Activated naive CD4-positive, alpha-beta T cell treated with anti-CD3 and anti-CD28 coated beads, Interleukin-2, amount 50 U/mL, for 72 hours (primary cell): ENCODE results near the gene TFDP2. TPM values are rescaled to one million over a fixed set of nuclear protein-coding genes. Genes with fewer than 3 reads are reported as not detected.
"Not testable (repeated sequence)": the region's sequence is repeated elsewhere in the genome, so short reads cannot be mapped to it uniquely, and the experiment has no call there.

Experiments used
- ATAC-seq, 2 donors: fragments of 150-1000 bp; cut with Tn5 transposase; 2 replicates each; pipeline ENCODE4 v1.10.0; 2021; ENCODE audit warnings: mild to moderate bottlenecking in 2 of 2, moderate library complexity in 2 of 2
- DNase-seq, 2 donors: peaks; one replicate each; pipeline ENCODE4 v3.0.0; 2021 to 2022; ENCODE audit warnings: low spot score in 2 of 2
- H3K27ac Mint-ChIP-seq, 2 donors: one replicate each; pipeline ENCODE4 v1.8.0; 2022; ENCODE audit warnings: mild to moderate bottlenecking in 2 of 2, mixed read lengths in 2 of 2
- H3K36me3 Mint-ChIP-seq, 2 donors: one replicate each; pipeline ENCODE4 v1.8.0; 2022; ENCODE audit warnings: mixed read lengths in 2 of 2
- H3K9me3 Mint-ChIP-seq, 2 donors: one replicate each; pipeline ENCODE4 v1.8.0; 2022; ENCODE audit warnings: mixed read lengths in 2 of 2
- total RNA-seq, 2 donors: library from RNA; stranded (reverse); gene quantifications; one replicate each; pipeline ENCODE4 v1.2.3, GENCODE V29; 2022

Gene TFDP2
- total RNA-seq, 2 donors from 2014 or later, result 22.7 to 28.5 TPM

DNA sequence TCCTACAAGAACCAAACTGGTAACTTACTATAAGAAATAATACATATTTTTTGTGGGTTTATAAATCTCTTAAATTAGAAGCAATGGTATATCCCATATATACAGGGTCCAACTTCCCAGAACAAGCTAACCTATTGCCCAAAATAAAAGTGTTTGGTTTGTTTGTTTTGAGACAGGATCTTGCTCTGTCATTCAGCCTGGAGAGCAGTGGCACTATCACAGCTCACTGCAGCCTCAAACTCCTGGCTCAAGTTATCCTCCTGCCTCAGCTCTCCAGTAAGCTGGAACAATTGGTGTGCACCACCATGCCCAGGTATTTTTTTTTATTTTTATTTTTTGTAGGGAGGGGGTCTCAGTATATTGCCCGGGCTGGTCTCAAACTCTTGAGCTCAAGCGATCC, 135.4 kb downstream of the TFDP2 start:
- Mint-ChIP-seq H3K9me3 (no peaks in the 10 kb centered on the region), H3K36me3 (no peaks in the 10 kb centered on the region), H3K27ac (no peak overlapping the region)
- DNase-seq (no peak), ATAC-seq (no peak)

DNA sequence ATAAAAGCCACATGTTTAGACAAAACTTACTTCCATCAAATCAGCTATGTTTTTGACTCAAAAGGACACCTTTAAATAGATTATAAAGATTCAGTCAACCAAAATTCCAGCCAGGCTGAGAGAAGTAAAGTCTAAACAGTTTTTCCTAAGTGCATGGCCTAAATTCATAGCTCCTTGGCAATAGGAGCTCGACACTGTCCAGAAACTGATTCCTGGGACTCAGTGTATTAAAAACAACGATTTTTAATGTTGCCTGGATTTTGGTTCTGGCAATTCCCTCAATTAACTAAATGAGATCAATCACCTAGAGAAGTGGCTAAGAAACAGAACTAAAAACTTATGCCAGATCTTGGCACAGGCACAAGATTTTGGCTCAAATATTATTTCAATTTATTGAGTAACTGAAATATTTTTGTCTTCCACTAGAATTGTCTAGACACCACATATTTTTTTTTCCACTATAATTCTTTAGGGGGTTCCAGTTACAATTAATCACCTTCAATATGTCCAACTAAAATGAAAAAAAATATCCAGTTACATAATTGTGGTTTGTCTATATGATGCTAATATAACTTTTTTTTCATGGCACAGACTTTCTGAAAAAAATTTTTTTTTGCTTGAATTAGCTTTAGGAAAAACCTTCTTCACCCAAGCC, 135.9 kb downstream of the TFDP2 start:
- ATAC-seq (no peak), DNase-seq (no peak)
- Mint-ChIP-seq H3K27ac (no peak overlapping the region), H3K36me3 (no peaks in the 10 kb centered on the region), H3K9me3 (no peaks in the 10 kb centered on the region)

DNA sequence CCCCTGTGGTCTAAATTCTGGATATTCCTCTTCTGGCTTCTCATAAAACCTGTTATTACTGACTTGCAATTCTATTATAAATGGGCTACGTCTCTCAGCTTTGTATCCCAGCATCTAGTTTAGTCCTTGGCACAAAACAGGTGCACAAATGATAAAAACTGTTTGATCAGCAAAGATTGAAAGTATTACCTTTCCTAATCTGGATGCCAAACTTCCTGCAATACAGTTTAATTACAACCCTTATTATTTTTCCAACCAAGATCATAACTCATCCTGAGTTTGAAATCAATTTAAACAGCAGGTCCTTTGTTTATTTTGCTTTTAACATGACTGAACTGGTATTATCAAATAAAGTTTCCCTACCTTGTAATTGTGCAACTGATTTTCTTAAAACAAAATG, 140.3 kb downstream of the TFDP2 start:
- ATAC-seq (no peak), DNase-seq (no peak)
- no peak overlapping the region for H3K27ac Mint-ChIP-seq
- no peaks in the 10 kb centered on the region for H3K36me3 Mint-ChIP-seq
- no peaks in the 10 kb centered on the region for H3K9me3 Mint-ChIP-seq

DNA sequence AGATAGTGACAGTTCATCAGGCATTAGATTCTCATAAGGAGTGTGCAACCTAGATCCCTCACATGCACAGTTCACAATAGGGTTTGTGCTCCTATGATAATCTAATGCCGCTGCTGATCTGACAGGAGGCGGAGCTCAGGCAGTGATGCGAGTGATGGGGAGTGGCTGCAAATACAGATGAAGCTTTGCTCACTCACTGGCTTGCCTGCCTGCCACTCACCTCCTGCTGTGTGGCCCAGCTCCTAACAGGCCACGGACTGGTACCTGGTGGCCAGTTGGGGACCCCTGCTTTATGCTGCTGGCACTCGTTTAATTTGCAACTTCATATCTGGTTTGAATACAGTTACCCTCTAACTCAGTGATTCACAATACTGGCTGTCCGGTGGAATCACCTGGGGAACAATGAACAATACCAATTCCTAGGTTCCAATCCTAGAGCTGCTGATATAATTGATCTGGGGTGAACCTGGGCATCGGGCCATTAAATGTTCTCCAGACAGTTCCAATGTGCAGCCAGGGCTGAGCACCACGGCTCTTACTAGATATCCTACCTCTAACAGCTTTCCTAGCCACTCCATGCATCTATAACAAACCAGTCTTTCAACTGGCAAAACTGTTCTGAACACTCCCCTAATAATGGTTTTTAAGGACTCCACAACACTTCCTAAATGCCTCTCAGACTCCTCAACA, 141.5 kb downstream of the TFDP2 start:
- no peak overlapping the region for H3K27ac Mint-ChIP-seq
- no peaks in the 10 kb centered on the region for H3K36me3 Mint-ChIP-seq

DNA sequence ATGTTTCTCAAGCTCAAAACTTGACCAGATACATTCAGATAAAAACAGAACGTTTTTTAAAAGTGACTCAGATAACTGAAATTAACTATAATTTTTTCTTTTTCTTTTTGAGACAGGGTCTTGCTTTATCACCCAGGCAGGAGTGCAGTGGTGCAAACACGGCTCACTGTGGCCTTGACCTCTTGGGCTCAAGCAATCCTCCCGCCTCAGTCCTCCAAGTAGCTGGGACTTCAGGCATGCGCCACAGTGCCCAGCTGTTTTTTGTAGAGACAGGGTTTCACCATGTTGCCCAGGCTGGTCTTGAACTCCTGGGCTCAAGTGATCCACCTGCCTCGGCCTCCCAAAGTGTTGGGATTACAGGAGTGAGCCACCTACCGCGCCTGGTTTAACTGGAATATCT, 144.4 kb downstream of the TFDP2 start:
- DNase-seq, H3K36me3 Mint-ChIP-seq, H3K27ac Mint-ChIP-seq, ATAC-seq, H3K9me3 Mint-ChIP-seq: not testable (repeated sequence)

More for the DNA sequence above, 141.5 kb downstream of the TFDP2 start:
- DNase-seq, result no peak
- ATAC-seq, result no peak
- no peaks in the 10 kb centered on the region for H3K9me3 Mint-ChIP-seq

DNA sequence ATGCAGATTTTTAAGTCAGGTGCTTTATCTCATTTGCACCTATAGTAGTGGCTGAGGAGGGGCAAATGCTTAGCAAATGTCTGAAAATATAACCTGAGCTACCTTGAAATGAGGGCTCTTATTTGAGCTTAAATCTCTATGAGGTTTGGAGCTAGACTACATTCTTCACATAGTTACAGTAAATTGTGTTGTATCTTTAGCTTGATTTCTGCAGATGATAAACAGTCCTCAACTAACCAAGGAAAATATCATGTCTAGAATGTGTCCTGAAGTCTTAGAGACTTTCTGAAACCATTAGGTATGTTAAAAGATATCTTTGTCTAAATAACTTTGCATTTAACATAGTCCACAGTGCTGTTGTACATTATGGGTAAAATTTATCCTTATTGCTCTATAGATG, 145.3 kb downstream of the TFDP2 start:
- ATAC-seq (no peak), DNase-seq (no peak)
- Mint-ChIP-seq H3K36me3 (no peaks in the 10 kb centered on the region), H3K9me3 (no peaks in the 10 kb centered on the region), H3K27ac (no peak overlapping the region)

DNA sequence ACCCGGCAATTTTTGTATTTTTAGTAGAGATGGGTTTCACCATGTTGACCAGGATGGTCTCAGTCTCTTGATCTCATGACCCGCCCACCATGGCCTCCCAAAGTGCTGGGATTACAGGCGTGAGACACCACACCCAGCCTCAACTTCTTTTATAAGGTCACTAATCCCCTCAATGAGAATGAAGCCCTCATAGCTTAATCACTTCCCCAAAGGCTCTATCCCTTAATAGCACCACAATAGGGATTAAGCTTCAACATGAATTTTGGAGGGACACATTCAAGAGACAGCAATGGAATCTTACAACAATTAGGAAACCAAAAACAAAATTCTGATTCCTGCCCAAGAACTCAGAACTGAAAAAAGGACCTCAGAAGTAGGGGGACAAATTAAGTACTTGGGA, 146.1 kb downstream of the TFDP2 start:
- no peak overlapping the region for H3K27ac Mint-ChIP-seq
- no peaks in the 10 kb centered on the region for H3K9me3 Mint-ChIP-seq
- no peaks in the 10 kb centered on the region for H3K36me3 Mint-ChIP-seq
- ATAC-seq (no peak), DNase-seq (no peak)

DNA sequence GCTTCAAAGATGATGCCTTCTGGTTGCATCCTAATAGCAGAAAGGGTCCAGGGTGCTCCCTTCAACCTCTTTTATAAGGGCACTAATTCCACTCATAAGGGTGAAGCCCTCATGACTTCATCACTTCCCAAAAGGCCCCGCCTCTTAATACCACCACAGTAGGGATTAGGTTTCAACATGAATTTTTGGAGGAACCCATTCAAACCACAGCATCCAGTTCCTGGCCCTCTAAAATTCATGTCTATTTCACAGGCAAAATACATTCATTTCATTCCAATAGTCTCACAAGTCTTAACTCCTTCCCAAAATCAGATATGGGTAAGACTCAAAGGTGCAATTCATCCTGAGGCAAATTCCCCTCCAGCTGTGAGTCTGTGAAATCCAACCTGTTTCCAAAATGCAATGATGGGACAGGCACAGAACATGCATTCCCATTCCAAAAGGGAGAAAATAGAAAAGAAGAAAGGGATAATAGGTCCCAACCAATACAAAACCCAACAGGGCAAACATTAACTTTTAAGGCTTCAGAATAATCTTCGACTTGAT, 148.9 kb downstream of the TFDP2 start:
- Mint-ChIP-seq H3K9me3 (no peaks in the 10 kb centered on the region), H3K27ac (peak overlapping the region in 1 of 2 donors; percentile 9), H3K36me3 (no peaks in the 10 kb centered on the region)
- DNase-seq (no peak), ATAC-seq (no peak)

DNA sequence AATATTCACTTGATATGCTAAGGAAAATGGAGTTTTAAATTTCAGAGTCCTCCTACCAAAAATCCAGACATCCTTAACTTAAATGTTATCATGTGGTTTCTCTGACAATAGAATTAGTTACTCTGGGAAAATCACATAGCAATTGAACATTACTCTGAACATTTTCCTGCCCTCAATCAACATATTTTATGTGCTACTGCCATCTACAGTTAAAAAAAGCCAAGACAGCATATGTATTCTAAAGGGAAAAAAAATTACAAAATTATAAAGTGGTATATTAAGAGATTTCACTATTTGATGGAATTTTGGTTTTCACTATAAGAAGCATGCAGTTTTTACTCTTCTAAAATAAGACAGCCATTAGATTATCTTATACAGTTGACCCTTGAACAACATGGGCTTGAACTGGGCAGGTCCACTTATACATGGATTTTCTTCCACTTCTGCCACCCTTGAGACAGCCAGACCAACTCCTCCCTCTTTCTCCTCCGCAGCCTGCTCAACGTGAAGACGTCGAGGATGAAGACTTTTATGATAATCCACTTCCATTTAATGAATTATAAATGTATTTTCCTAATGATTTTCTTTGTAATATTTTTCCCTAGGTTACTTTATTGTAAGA, 150.6 kb downstream of the TFDP2 start:
- no peak for ATAC-seq
- DNase-seq, result no peak
- H3K36me3 Mint-ChIP-seq, result no peaks in the 10 kb centered on the region
- H3K27ac Mint-ChIP-seq, result no peak overlapping the region
- no peaks in the 10 kb centered on the region for H3K9me3 Mint-ChIP-seq

DNA sequence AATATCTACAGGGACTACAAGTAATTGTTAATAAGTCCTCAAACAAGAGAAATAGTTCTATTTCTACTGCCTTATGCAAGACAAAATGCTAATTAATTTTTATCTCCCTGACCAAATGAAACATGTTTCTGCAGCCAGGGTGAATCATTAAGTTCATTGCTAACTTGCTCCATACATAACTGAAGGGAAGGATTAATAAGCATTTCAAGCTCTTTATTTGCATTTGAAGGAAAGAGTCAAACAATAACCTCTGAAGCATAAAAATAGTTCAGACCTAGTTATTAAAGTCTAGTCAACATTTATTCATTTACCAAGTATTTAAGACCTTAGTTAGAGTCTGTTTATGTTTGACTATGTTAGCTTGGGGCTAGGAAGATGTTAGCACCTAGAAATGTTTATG, 152.9 kb downstream of the TFDP2 start:
- DNase-seq (no peak), ATAC-seq (no peak)
- Mint-ChIP-seq H3K9me3 (no peaks in the 10 kb centered on the region), H3K27ac (no peak overlapping the region), H3K36me3 (no peaks in the 10 kb centered on the region)

DNA sequence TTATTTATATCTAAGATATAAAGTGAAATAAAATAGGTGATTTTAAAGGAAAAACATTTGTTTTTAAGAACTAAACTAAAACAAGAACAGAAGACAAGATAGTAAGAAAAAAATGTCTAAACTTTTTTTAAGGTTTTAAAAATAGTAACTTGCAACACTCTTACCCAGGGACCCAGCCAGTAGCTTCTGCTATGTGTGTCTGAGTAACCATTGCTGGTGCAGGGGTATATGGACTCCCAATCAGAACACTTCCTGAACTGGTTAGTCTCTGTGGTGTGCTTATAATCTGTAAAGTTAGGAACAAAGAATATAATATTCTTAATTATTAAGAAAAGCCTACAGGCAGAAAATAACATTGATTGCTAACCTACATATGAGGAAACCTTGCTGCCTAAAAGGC, 154.5 kb downstream of the TFDP2 start:
- Mint-ChIP-seq H3K27ac (no peak overlapping the region), H3K36me3 (no peaks in the 10 kb centered on the region), H3K9me3 (no peaks in the 10 kb centered on the region)
- ATAC-seq (no peak), DNase-seq (no peak)

DNA sequence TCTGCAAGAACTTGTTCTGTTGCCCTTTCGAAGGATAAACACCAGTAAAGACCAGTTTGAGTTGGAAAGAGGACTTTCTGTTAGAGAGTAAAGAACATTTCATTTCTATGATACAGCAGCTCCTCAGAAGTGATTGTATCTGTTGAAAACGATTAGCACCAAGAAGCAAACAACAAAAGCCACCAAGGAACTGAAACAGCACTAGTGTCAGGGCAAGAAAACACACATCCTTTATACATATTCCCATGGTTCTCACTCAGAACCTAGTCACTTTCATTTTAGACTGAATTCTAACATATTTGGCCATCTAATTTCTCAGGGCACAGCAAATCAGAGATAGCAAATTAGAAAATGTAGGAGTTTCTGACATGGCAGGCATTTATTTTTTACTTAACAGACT, 156.8 kb downstream of the TFDP2 start:
- ATAC-seq (no peak), DNase-seq (no peak)
- H3K36me3 Mint-ChIP-seq, result no peaks in the 10 kb centered on the region
- no peaks in the 10 kb centered on the region for H3K9me3 Mint-ChIP-seq
- H3K27ac Mint-ChIP-seq, result no peak overlapping the region

DNA sequence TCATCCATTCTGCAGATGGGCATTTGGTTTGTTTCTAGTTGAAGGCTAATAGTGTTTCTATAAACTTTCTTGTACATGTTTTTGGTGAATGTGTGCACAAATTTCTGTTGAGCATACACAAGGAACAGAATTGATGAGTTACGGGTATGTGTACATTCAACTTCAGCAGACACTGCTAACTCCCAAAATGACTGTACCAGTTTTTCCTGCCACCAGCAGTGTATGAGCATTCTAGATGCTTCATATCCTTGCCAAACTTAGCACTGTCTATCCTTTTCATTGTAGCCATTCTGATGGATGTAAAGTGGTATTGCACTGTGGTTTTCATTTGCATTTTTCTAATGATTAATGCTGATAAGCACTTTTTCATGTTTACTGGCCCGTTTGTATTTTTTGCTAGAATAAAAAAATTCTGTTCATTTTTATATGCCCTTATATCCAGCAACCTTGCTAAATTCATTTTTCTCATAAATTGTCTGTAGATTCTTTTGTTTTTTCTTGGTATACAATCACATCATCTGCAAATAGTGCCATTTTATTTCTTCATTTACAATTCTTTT, 162.7 kb downstream of the TFDP2 start:
- no peak for ATAC-seq
- DNase-seq, result no peak
- no peaks in the 10 kb centered on the region for H3K36me3 Mint-ChIP-seq
- H3K9me3 Mint-ChIP-seq, result no peaks in the 10 kb centered on the region
- no peak overlapping the region for H3K27ac Mint-ChIP-seq

DNA sequence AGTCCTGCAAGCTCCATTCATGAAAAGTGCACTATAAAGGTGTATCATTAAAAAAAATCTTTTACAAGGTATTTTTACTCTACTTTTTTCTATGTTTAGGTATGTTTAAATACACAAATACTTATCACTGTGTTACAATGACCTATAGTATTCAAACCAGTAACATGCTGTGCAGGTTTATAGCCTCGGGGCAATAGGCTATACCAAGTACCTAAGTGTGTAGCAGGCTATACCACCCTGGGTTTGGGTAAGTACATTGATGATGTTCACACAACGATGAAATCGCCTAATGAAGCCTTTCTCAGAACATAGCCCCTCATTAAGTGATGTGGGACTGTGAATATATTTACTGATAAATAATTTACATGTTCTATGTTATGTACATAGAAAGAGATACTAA, 168.3 kb downstream of the TFDP2 start:
- no peaks in the 10 kb centered on the region for H3K36me3 Mint-ChIP-seq
- H3K9me3 Mint-ChIP-seq, result no peaks in the 10 kb centered on the region
- no peak for DNase-seq
- ATAC-seq, result no peak
- no peak overlapping the region for H3K27ac Mint-ChIP-seq

DNA sequence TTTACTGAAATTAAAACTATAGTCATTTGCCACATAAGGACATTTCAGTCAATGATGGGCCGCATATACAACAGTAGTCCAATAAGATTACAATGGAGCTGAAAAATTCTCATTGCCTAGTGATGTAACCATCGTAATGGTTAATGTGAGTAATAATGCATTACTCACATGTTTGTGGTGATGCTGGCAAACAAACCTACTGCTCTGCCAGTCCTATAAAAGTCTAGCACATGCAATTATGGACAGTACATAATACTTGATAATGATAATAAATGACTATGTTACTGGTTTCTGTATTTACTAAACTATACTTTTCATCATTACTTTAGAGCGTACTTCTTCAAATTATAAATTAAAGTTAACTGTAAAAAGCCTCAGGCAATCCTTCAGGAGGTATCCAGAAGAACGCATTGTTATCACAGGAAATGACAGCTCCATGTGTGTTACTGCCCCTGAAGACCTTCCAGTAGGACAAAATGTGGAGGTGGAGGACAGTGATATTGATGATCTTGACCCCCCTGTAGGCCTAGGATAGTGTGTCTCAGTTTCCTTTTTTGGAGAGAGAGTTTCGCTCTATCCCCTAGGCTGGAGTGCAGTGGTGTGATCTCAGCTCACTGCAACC, 170.2 kb downstream of the TFDP2 start:
- Mint-ChIP-seq H3K36me3 (no peaks in the 10 kb centered on the region), H3K27ac (no peak overlapping the region), H3K9me3 (no peaks in the 10 kb centered on the region)
- ATAC-seq, result peak in 1 of 2 donors; percentile 38
- no peak for DNase-seq

DNA sequence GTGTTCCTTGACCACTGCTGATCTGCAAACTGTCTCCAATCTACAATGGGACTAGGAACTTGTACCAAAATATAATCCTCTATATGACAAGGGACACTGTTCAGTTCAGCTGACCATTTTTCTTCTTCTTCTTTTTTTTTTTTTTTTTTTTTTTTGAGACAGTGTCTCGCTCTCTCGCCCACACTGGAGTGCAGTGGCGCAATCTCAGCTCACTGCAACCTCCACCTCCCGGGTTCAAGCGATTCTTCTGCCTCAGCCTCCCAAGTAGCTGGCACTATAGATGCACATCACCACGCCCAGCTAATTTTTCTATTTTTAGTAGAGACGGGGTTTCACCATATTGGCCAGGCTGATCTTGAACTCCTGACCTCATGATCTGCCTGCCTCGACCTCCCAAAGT, 174.6 kb downstream of the TFDP2 start:
- not testable (repeated sequence) for H3K9me3 Mint-ChIP-seq, DNase-seq, ATAC-seq, H3K27ac Mint-ChIP-seq, H3K36me3 Mint-ChIP-seq

DNA sequence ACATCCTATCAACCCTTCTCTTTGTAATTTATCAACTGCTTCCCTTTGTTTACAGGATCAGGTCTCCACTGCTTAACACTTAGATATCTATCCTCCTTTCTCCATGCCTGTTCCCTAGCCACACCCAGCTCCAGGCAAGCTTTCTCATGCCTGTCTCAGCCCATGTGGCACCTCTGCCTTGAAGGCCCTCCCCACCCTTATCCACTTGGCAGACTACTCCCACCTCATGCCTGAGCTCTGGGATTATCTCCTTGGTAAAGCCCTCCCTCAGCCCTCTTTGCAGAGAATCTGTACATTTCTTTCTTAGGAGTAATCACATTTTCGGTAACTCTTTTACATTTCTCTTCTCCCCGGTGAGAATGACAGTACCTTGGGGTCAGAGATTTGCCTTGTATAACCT, 176.9 kb downstream of the TFDP2 start:
- no peak for DNase-seq
- ATAC-seq, result no peak
- H3K36me3 Mint-ChIP-seq, result no peaks in the 10 kb centered on the region
- H3K9me3 Mint-ChIP-seq, result no peaks in the 10 kb centered on the region
- no peak overlapping the region for H3K27ac Mint-ChIP-seq
